22Rv1 (cell line): ENCODE results near the gene RPUSD3.

Experiments used
- CTCF ChIP-seq: fragments of 450-650 bp; IDR thresholded peaks from 2 replicates; pipeline ENCODE4 v1.5.1; 2017; ENCODE audit warnings: mild to moderate bottlenecking
- ZFX ChIP-seq: fragments of 450-650 bp; IDR thresholded peaks from 2 replicates; pipeline ENCODE4 v1.6.1; 2017; ENCODE audit warnings: antibody characterized with exemption, borderline replicate concordance

GRCh38 chr3:9817436-9817835, 26.4 kb downstream of the RPUSD3 start:
- no peak for TF ChIP-seq CTCF
- TF ChIP-seq ZFX: no peak
